ENCODE data around the gene DNAH10.

GRCh38 chr12:123726244-123726643, 35.9 kb upstream of the DNAH10 start:
- TF ChIP-seq CTCF (IDR thresholded peaks at IDR 0.05; ENCODE audit: insufficient read depth, low read length, poor library complexity, severe bottlenecking): no peak
- TF ChIP-seq EZH2phosphoT487 (conservative IDR thresholded peaks at IDR 0.05; ENCODE audit: low read length): no peak

Data from SU-DHL-6 (cell line).